ENCODE measurements around the gene BMPR2.

DNA sequence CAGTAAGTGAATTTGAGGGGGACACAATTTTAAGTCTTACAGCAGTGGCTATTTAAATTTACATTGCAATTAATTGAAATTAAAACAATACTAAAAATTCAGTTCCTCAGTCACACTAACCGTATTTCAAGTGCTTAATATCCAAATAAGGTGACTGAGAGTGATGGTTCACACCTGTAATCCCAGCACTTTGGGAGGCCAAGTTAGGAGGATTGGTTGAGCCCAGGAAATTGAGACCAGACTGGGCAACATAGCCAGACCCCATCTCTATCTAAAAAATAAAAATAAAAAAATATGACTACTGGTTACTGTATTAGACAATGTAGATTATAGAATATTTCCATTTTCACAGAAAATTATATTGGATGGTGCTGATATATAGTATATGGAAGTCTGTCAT lies 79.0 kb downstream of the BMPR2 start:
- no peak for TF ChIP-seq POLR2A (IDR thresholded peaks at IDR 0.05)
- TF ChIP-seq, protein P1, sequence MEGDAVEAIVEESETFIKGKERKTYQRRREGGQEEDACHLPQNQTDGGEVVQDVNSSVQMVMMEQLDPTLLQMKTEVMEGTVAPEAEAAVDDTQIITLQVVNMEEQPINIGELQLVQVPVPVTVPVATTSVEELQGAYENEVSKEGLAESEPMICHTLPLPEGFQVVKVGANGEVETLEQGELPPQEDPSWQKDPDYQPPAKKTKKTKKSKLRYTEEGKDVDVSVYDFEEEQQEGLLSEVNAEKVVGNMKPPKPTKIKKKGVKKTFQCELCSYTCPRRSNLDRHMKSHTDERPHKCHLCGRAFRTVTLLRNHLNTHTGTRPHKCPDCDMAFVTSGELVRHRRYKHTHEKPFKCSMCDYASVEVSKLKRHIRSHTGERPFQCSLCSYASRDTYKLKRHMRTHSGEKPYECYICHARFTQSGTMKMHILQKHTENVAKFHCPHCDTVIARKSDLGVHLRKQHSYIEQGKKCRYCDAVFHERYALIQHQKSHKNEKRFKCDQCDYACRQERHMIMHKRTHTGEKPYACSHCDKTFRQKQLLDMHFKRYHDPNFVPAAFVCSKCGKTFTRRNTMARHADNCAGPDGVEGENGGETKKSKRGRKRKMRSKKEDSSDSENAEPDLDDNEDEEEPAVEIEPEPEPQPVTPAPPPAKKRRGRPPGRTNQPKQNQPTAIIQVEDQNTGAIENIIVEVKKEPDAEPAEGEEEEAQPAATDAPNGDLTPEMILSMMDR (IDR thresholded peaks at IDR 0.05) = no peak

All from lower leg skin (tissue), 3 donors.